ENCODE data around the gene CEP162.

- no peak for TF ChIP-seq POLR2A (IDR thresholded peaks at IDR 0.05)
- TF ChIP-seq, protein P1, sequence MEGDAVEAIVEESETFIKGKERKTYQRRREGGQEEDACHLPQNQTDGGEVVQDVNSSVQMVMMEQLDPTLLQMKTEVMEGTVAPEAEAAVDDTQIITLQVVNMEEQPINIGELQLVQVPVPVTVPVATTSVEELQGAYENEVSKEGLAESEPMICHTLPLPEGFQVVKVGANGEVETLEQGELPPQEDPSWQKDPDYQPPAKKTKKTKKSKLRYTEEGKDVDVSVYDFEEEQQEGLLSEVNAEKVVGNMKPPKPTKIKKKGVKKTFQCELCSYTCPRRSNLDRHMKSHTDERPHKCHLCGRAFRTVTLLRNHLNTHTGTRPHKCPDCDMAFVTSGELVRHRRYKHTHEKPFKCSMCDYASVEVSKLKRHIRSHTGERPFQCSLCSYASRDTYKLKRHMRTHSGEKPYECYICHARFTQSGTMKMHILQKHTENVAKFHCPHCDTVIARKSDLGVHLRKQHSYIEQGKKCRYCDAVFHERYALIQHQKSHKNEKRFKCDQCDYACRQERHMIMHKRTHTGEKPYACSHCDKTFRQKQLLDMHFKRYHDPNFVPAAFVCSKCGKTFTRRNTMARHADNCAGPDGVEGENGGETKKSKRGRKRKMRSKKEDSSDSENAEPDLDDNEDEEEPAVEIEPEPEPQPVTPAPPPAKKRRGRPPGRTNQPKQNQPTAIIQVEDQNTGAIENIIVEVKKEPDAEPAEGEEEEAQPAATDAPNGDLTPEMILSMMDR (IDR thresholded peaks at IDR 0.05) = no peak
Measured at GRCh38 chr6:84089552-84089951, 137.9 kb downstream of the CEP162 start.

Measured in breast epithelium (tissue), 3 donors.